GM19099 (cell line): ENCODE measurements around the gene ZBTB17.

Experiments used
- POLR2A ChIP-seq: IDR thresholded peaks from 3 replicates; pipeline ENCODE4 v1.6.1; 2011; ENCODE audit warnings: low read depth; ENCODE audit not compliant: insufficient read length; ENCODE audit errors: extremely low read depth

Gene ZBTB17

GRCh38 chr1:15928971-15929965, 46.6 kb downstream of the ZBTB17 start:
- no peak for TF ChIP-seq POLR2A

- TF ChIP-seq POLR2A, result no peak
Observed at GRCh38 chr1:15923241-15923640, 52.7 kb downstream of the ZBTB17 start.

- TF ChIP-seq POLR2A, result no peak
Observed at GRCh38 chr1:15918962-15919715, 56.8 kb downstream of the ZBTB17 start.

DNA sequence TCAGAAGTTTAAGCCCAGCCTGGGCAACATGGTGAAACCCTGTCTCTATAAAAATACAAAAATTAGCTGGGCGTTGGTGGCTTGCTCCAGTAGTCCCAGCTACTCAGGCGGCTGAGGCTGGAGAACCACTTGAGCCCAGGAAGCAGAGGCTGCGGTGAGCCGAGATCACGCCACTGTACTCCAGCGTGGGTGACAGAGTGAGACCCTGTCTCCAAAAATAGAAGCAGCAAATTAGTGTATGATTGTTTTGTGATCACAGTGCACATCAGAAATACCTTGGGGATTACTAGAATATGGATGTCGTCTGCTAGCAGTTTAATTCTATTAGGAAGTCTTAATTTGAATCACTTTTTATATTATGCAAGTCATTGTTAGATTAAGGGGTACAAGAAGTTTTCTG, 59.0 kb downstream of the ZBTB17 start:
- TF ChIP-seq POLR2A, result no peak

DNA sequence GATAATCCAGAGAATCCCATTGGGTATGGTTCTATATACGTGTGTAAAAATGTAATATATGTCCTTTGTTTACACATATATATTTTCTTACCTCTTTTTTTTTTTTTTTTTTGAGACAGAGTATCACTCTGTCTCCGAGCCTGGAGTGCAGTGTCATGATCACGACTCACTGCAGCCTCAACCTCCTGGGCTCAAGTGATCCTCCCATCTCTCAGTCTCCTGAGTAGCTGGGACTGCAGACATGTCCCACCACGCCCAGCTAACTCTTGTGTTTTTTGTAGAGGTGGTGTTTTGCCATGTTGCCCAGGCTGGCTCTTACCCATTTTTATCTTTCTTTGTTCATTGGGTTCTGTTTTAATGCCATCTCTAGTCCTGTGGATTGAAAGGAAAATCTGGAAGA, 59.5 kb downstream of the ZBTB17 start:
- TF ChIP-seq POLR2A, result no peak

- no peak for TF ChIP-seq POLR2A
Observed at GRCh38 chr1:15915991-15916390, 59.9 kb downstream of the ZBTB17 start.

DNA sequence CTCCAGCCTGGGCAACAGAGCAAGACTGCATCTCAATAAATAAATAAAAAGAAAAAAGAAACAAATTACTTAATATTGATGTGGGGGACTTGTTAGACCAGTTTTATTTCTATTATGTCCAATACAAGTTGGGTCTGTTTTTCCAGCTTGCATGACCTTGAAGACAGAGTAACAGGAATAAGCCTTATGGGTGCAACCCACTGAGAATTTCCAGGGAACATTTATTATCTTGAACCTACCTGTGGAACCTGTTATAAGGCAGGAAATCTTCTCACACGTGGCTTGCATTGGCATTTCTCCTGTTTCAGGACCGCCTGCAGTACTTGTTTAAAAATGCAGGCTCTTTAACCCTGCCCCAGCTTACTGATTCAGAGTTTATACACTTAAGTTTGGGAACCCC, 64.0 kb downstream of the ZBTB17 start:
- no peak for TF ChIP-seq POLR2A

GRCh38 chr1:15911141-15911540, 64.8 kb downstream of the ZBTB17 start:
- TF ChIP-seq POLR2A, result no peak

GRCh38 chr1:15908597-15908996, 67.3 kb downstream of the ZBTB17 start:
- no peak for TF ChIP-seq POLR2A

GRCh38 chr1:15902882-15903281, 73.0 kb downstream of the ZBTB17 start:
- no peak for TF ChIP-seq POLR2A

DNA sequence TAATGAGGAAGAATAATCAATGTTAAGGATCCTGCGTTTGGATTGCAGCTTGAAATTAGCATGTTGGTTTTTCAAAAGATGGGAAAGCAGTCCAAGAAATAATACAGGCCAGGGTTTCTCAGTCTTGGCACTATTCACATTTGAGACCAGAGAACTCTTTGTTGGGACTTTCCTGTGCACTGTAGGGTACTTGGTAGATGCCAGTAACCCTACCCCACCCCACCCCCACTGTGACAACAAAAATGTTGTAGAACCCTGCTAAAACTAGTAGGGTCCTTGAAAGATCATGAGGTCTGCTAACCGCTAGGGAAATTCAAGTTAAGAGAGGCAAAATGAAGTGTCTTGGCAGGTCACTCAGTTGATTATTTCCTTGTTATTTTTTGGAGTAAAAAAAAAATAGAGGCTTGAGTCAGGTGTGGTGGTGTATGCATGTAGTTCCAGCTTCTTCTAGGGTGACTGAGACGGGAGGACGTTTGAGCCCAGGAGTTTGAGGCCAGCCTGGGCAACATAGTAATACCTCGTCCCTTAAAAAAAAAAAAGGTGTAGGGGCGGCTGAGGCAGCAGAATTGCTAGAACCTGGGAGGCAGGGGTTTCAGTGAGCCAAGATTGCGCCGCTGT, 75.1 kb downstream of the ZBTB17 start:
- TF ChIP-seq POLR2A, result no peak

DNA sequence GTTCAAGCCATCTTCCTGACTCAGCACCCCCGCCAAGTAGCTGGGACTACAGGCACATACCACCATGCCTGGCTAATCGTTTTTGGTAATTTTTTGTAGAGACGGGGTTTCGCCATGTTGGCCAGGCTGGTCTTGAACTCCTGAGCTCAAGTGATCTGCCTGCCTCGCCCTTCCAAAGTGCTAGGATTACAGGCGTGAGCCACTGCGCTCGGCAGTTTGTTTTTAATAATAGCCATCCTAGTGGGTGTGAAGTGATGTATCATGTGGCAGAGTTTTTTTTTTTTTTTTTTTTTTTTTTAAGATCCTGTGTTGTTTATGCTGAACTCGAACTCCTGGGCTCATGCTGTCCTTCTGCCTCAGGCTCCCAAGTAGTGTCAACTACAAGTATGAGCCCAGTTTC, 76.6 kb downstream of the ZBTB17 start:
- TF ChIP-seq POLR2A, result no peak

DNA sequence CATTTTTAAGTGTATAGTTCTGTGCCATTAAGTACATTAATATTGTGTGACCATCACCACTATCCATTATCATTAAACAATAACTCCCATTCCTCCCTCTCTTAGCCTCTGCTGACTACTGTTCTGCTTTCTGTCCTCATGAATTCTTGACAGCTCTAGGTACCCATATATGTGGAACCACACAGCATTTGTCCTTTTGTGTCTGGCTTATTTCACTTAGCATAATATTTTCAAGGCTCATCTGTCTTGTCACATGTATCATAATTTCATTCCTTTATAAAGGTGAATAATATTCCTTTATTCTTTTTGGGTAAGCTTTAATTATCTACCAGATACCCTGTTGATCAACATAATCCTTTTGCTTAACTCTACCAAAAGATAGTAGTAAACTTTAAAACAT, 80.7 kb downstream of the ZBTB17 start:
- TF ChIP-seq POLR2A, result no peak
